ENCODE measurements around the gene SLC37A2.

DNA sequence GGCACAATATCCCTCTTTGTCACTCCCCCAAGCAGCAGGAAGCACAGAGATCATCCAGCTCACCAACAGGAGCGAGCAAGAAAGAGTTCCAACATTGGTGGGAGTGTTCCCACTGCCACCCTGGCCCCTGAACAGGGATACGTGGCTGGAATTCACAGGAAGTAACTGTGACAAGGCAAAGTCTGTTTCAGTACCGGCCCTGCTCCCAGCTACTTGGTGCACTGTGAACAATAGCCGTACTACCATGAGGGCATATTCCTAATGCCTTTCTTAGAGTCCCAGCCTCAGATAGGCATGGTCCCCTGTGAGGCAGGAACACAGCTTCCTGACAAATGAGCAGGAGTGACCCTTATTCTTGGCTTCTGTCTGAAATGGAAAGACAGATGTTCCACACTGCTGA is 1.8 kb upstream of the SLC37A2 start:
- no peak for TF ChIP-seq POLR2A (IDR thresholded peaks at IDR 0.05)
- TF ChIP-seq, protein P1, sequence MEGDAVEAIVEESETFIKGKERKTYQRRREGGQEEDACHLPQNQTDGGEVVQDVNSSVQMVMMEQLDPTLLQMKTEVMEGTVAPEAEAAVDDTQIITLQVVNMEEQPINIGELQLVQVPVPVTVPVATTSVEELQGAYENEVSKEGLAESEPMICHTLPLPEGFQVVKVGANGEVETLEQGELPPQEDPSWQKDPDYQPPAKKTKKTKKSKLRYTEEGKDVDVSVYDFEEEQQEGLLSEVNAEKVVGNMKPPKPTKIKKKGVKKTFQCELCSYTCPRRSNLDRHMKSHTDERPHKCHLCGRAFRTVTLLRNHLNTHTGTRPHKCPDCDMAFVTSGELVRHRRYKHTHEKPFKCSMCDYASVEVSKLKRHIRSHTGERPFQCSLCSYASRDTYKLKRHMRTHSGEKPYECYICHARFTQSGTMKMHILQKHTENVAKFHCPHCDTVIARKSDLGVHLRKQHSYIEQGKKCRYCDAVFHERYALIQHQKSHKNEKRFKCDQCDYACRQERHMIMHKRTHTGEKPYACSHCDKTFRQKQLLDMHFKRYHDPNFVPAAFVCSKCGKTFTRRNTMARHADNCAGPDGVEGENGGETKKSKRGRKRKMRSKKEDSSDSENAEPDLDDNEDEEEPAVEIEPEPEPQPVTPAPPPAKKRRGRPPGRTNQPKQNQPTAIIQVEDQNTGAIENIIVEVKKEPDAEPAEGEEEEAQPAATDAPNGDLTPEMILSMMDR (IDR thresholded peaks at IDR 0.05), result no peak

Measured in gastroesophageal sphincter (tissue), 3 donors.